Measurements from ENCODE around the gene SIK3. TPM values are rescaled to one million over a fixed set of nuclear protein-coding genes. Genes with fewer than 3 reads are reported as not detected.

SIK3 gene
- total and polyA plus RNA-seq, 3 experiments from 2014 or later = 33.9 to 48.7 (median 42.8) TPM

DNA sequence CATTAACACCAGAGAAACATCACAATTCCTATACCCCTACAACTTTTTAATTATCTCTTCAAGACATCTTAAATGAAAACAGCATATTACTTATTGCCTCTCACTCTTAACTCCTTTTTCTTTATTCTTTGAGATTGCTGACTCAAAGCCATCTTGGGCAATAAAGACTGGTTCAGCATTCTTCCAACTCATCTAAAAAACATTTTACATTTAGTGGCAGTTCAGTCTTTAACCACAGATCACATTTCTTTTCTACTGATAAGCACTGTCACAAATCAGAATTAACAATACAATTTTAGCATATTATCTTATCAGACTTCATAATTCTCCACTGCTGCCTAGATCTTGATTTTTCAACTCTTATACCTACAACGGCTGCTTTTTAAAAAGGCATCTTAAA is 34.0 kb downstream of the SIK3 start:
- DNase-seq = no peak
- Histone ChIP-seq H3K27ac (ENCODE audit: low read depth, low read length) (no peak overlapping the region), H3K27me3 (ENCODE audit: insufficient read depth, low read length, poor library complexity, severe bottlenecking) (no peaks in the 10 kb centered on the region), H3K4me3 (ENCODE audit: low read length) (no peak overlapping the region), H3K9me3 (ENCODE audit: low read length) (no peaks in the 10 kb centered on the region), H3K36me3 (ENCODE audit: insufficient read depth, low read length) (no peaks in the 10 kb centered on the region), H3K4me1 (ENCODE audit: insufficient read depth, low read length) (peaks cover 22% of the 10 kb centered on the region)
- H3K27ac Mint-ChIP-seq = peak overlapping the region; percentile 2 to 72 (median 38)
- no peaks in the 10 kb centered on the region for H3K27me3 Mint-ChIP-seq
- H3K9me3 Mint-ChIP-seq = no peaks in the 10 kb centered on the region
- H3K36me3 Mint-ChIP-seq = peaks cover 0 to 7% (median 6%) of the 10 kb centered on the region in 3 donors
- POLR2A ChIA-PET = no interaction called here
- CTCF ChIA-PET = no interaction called here
- H3K4me3 Mint-ChIP-seq = peak overlapping the region; percentile 19 to 77 (median 58)
- H3K4me1 Mint-ChIP-seq = peaks cover 69 to 93% (median 92%) of the 10 kb centered on the region in 3 donors

DNA sequence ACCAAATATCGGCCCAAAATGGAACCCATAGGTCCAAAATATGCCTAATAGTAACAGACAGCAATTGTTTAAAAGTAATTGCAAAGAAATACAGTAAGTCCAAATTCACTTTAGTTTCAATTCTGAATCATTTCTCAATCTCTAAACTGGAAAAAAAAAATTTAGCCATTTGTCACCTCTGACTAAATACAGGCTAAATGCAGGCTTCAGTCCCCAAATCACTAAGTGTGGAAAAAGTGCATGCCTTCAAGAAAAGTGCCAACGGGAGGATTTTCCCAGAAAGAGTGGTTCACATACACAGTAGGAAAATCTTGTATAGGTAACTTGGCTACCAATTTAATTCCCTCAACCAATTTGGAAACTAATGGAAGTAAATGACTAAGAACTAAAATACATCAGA is 35.7 kb downstream of the SIK3 start:
- no peak overlapping the region for H3K27ac ChIP-seq (ENCODE audit: low read depth, low read length)
- no peaks in the 10 kb centered on the region for H3K27me3 ChIP-seq (ENCODE audit: insufficient read depth, low read length, poor library complexity, severe bottlenecking)
- DNase-seq = no peak
- H3K9me3 ChIP-seq (ENCODE audit: low read length) = no peaks in the 10 kb centered on the region
- H3K9me3 Mint-ChIP-seq = no peaks in the 10 kb centered on the region
- peak overlapping the region in 4 of 7 donors; percentile 4 to 58 (median 40) for H3K4me3 Mint-ChIP-seq
- ChIA-PET POLR2A (no interaction called here), CTCF (interaction anchor here (1.7 kb wide), 1 partner anchor 44 kb away, joined by 4 read pairs; no protein-coding TSS in a partner anchor)
- no peak overlapping the region for H3K4me3 ChIP-seq (ENCODE audit: low read length)
- peaks cover 0 to 12% (median 6%) of the 10 kb centered on the region in 3 donors for H3K36me3 Mint-ChIP-seq
- peaks cover 22% of the 10 kb centered on the region for H3K4me1 ChIP-seq (ENCODE audit: insufficient read depth, low read length)
- H3K27me3 Mint-ChIP-seq = no peaks in the 10 kb centered on the region
- no peaks in the 10 kb centered on the region for H3K36me3 ChIP-seq (ENCODE audit: insufficient read depth, low read length)
- peaks cover 73 to 94% (median 94%) of the 10 kb centered on the region in 3 donors for H3K4me1 Mint-ChIP-seq
- peak overlapping the region in 6 of 8 donors; percentile 1 to 80 (median 6) for H3K27ac Mint-ChIP-seq

DNA sequence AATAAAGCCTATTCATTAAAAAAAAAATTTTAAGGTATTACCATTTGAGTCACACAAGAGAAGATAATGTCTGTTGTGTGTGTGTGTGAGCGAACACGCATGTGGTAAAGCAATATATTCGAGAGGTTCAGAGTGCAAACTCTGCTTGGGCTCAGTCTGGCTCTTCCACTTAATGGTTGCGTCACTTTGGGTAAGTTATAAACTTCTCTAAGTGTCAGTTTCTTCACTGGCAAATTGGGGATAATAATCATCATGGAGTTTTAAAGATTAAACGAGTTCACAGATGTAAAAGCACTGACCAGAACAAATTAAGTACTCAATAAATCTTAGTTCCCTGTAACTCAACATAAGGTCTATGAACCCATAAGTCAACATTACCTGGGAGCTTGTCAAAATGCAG is 37.0 kb downstream of the SIK3 start:
- H3K4me3 ChIP-seq (ENCODE audit: low read length) = no peak overlapping the region
- H3K27ac Mint-ChIP-seq = peak overlapping the region in 2 of 8 donors; percentile 27 to 28
- no peaks in the 10 kb centered on the region for H3K27me3 ChIP-seq (ENCODE audit: insufficient read depth, low read length, poor library complexity, severe bottlenecking)
- no peaks in the 10 kb centered on the region for H3K27me3 Mint-ChIP-seq
- CTCF ChIA-PET = interaction anchor here (1.2 kb wide), 1 partner anchor 44 kb away, joined by 7 read pairs; no protein-coding TSS in a partner anchor
- no peaks in the 10 kb centered on the region for H3K9me3 ChIP-seq (ENCODE audit: low read length)
- POLR2A ChIA-PET = no interaction called here
- no peaks in the 10 kb centered on the region for H3K9me3 Mint-ChIP-seq
- peaks cover 22% of the 10 kb centered on the region for H3K4me1 ChIP-seq (ENCODE audit: insufficient read depth, low read length)
- H3K4me3 Mint-ChIP-seq = no peak overlapping the region
- peaks cover 0 to 9% (median 6%) of the 10 kb centered on the region in 3 donors for H3K36me3 Mint-ChIP-seq
- H3K36me3 ChIP-seq (ENCODE audit: insufficient read depth, low read length) = no peaks in the 10 kb centered on the region
- no peak for DNase-seq
- peaks cover 65 to 91% (median 90%) of the 10 kb centered on the region in 3 donors for H3K4me1 Mint-ChIP-seq
- H3K27ac ChIP-seq (ENCODE audit: low read depth, low read length) = no peak overlapping the region

DNA sequence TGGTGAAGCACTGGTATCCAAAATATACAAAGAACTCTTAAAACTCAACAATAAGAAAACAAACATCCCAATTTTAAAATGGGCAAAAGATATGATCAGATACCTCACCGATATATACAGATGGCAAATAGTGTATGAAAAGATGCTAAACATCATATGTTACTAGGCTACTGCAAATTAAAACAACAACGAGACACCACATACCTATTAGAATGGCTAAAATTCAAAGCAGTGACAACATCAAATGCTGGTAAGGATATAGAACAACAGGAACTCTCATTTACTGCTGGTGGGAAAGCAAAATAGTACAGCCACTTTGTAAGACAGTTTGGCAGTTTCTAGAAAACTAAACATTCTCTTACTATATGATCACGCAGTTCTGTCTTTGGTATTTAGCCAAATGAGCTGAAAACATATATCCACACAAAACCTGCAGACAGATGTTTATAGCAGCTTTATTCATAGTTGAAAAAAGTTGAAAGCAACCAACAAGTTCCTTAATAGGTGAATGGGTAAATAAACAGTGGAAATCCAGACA is 38.5 kb downstream of the SIK3 start:
- Mint-ChIP-seq H3K4me1 (peaks cover 72 to 94% (median 89%) of the 10 kb centered on the region in 3 donors), H3K27ac (peak overlapping the region in 5 of 8 donors; percentile 1 to 23 (median 13)), H3K9me3 (peaks cover 0 to 1% (median 0%) of the 10 kb centered on the region in 5 donors), H3K4me3 (peak overlapping the region in 1 of 7 donors; percentile 8), H3K36me3 (peaks cover 0 to 12% (median 4%) of the 10 kb centered on the region in 3 donors), H3K27me3 (peaks cover 0 to 2% of the 10 kb centered on the region in 2 donors)
- no peak for DNase-seq
- CTCF ChIA-PET = no interaction called here
- Histone ChIP-seq H3K27ac (ENCODE audit: low read depth, low read length) (no peak overlapping the region), H3K9me3 (ENCODE audit: low read length) (no peaks in the 10 kb centered on the region), H3K4me3 (ENCODE audit: low read length) (no peak overlapping the region), H3K27me3 (ENCODE audit: insufficient read depth, low read length, poor library complexity, severe bottlenecking) (no peaks in the 10 kb centered on the region), H3K4me1 (ENCODE audit: insufficient read depth, low read length) (peaks cover 22% of the 10 kb centered on the region), H3K36me3 (ENCODE audit: insufficient read depth, low read length) (no peaks in the 10 kb centered on the region)
- POLR2A ChIA-PET = no interaction called here

DNA sequence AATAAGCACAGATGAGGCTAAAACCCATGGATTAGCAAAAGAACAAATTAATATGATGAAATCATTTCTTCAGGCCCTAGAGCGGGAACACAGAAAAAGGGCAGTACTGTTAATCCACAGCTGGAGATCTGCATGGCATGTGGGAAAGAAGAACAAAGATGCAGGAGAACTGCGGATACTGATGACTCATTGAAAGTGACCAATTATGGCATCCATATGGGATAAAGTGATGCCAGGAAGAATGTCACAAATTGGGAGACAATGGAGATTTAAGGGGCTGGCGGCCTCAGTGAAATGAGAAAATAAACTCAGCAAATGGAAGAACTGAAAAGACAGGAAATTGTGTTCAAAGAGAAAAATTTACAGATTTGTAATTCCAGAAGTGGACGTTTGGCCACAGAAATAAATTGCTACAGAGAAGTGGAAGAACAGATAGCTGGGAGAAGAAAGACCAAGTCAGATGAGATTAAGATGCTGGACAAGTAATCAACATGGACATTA is 39.4 kb downstream of the SIK3 start:
- peaks cover 0 to 17% (median 4%) of the 10 kb centered on the region in 3 donors for H3K36me3 Mint-ChIP-seq
- H3K9me3 Mint-ChIP-seq = peaks cover 0 to 1% (median 0%) of the 10 kb centered on the region in 5 donors
- ChIA-PET POLR2A (no interaction called here), CTCF (no interaction called here)
- no peak for DNase-seq
- peaks cover 69 to 94% (median 89%) of the 10 kb centered on the region in 3 donors for H3K4me1 Mint-ChIP-seq
- H3K4me3 Mint-ChIP-seq = peak overlapping the region in 2 of 7 donors; percentile 0 to 7
- H3K27ac Mint-ChIP-seq = peak overlapping the region in 6 of 8 donors; percentile 1 to 51 (median 18)
- H3K9me3 ChIP-seq (ENCODE audit: low read length) = no peaks in the 10 kb centered on the region
- H3K27me3 Mint-ChIP-seq = peaks cover 0 to 2% of the 10 kb centered on the region in 2 donors
- no peak overlapping the region for H3K27ac ChIP-seq (ENCODE audit: low read depth, low read length)
- H3K27me3 ChIP-seq (ENCODE audit: insufficient read depth, low read length, poor library complexity, severe bottlenecking) = no peaks in the 10 kb centered on the region
- no peak overlapping the region for H3K4me3 ChIP-seq (ENCODE audit: low read length)
- peaks cover 14% of the 10 kb centered on the region for H3K4me1 ChIP-seq (ENCODE audit: insufficient read depth, low read length)
- no peaks in the 10 kb centered on the region for H3K36me3 ChIP-seq (ENCODE audit: insufficient read depth, low read length)

DNA sequence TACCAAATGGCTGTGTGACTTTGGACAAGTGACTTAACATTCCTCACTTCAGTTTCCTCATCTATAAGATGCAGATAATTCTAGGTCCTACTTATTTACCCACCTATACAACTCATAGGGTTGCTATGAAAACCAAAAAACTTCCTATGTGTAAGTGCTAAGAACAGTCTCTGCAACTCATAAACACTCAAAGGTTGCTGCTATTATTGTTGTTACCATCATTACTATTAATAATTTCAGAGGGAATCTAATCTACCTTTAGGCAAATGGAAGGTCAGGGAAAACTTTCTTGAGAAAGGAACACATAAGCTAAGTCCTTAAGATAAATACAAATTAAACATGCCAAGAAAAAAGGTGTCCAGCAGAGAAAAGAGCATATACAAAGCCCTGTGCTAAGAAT is 40.5 kb downstream of the SIK3 start:
- peaks cover 0 to 2% of the 10 kb centered on the region in 2 donors for H3K27me3 Mint-ChIP-seq
- peak overlapping the region in 3 of 8 donors; percentile 2 to 32 (median 14) for H3K27ac Mint-ChIP-seq
- Histone ChIP-seq H3K4me1 (ENCODE audit: insufficient read depth, low read length) (peaks cover 9% of the 10 kb centered on the region), H3K27me3 (ENCODE audit: insufficient read depth, low read length, poor library complexity, severe bottlenecking) (no peaks in the 10 kb centered on the region), H3K27ac (ENCODE audit: low read depth, low read length) (no peak overlapping the region), H3K4me3 (ENCODE audit: low read length) (no peak overlapping the region), H3K9me3 (ENCODE audit: low read length) (no peaks in the 10 kb centered on the region), H3K36me3 (ENCODE audit: insufficient read depth, low read length) (no peaks in the 10 kb centered on the region)
- POLR2A ChIA-PET = no interaction called here
- CTCF ChIA-PET = no interaction called here
- peaks cover 0 to 1% (median 0%) of the 10 kb centered on the region in 5 donors for H3K9me3 Mint-ChIP-seq
- peaks cover 0 to 17% (median 4%) of the 10 kb centered on the region in 3 donors for H3K36me3 Mint-ChIP-seq
- DNase-seq = no peak
- peaks cover 61 to 89% (median 81%) of the 10 kb centered on the region in 3 donors for H3K4me1 Mint-ChIP-seq
- no peak overlapping the region for H3K4me3 Mint-ChIP-seq

- Mint-ChIP-seq H3K27ac (no peak overlapping the region), H3K27me3 (peaks cover 0 to 2% of the 10 kb centered on the region in 2 donors), H3K4me1 (peaks cover 59 to 89% (median 80%) of the 10 kb centered on the region in 3 donors), H3K9me3 (peaks cover 0 to 1% (median 0%) of the 10 kb centered on the region in 5 donors), H3K36me3 (peaks cover 0 to 19% (median 4%) of the 10 kb centered on the region in 3 donors), H3K4me3 (no peak overlapping the region)
- Histone ChIP-seq H3K27me3 (ENCODE audit: insufficient read depth, low read length, poor library complexity, severe bottlenecking) (no peaks in the 10 kb centered on the region), H3K4me3 (ENCODE audit: low read length) (no peak overlapping the region), H3K36me3 (ENCODE audit: insufficient read depth, low read length) (no peaks in the 10 kb centered on the region), H3K27ac (ENCODE audit: low read depth, low read length) (no peak overlapping the region), H3K9me3 (ENCODE audit: low read length) (no peaks in the 10 kb centered on the region), H3K4me1 (ENCODE audit: insufficient read depth, low read length) (peaks cover 5% of the 10 kb centered on the region)
- POLR2A ChIA-PET = no interaction called here
- CTCF ChIA-PET = no interaction called here
- DNase-seq = no peak
Observed at GRCh38 chr11:117057317-117057716, 40.9 kb downstream of the SIK3 start.

DNA sequence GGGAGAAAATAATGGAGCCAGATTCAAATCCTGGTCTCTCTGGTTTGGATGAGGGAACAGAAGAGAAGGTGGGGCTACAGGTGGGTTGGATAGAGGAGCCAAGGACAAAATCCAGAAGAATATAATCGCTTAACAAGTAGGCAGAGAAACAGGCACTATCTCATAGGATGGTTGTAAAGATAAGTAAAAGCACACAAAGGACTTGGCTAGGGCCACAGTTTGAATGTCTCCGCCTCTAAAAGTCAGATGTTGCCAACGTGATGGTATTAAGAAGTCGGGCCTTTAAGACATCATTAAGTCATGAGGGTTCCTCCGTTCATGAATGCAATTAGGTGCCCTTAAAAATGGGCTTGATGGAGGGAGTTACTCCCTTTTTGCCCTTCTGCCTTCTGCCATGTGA is 42.8 kb downstream of the SIK3 start:
- Mint-ChIP-seq H3K27ac (peak overlapping the region in 2 of 8 donors; percentile 41 to 61), H3K27me3 (peaks cover 0 to 6% of the 10 kb centered on the region in 2 donors), H3K4me1 (peaks cover 55 to 83% (median 74%) of the 10 kb centered on the region in 3 donors), H3K4me3 (peak overlapping the region in 1 of 7 donors; percentile 15), H3K36me3 (peaks cover 0 to 28% (median 5%) of the 10 kb centered on the region in 3 donors), H3K9me3 (peaks cover 0 to 1% (median 0%) of the 10 kb centered on the region in 5 donors)
- Histone ChIP-seq H3K4me3 (ENCODE audit: low read length) (no peak overlapping the region), H3K4me1 (ENCODE audit: insufficient read depth, low read length) (no peaks in the 10 kb centered on the region), H3K9me3 (ENCODE audit: low read length) (no peaks in the 10 kb centered on the region), H3K36me3 (ENCODE audit: insufficient read depth, low read length) (no peaks in the 10 kb centered on the region), H3K27ac (ENCODE audit: low read depth, low read length) (no peak overlapping the region), H3K27me3 (ENCODE audit: insufficient read depth, low read length, poor library complexity, severe bottlenecking) (no peaks in the 10 kb centered on the region)
- POLR2A ChIA-PET = no interaction called here
- CTCF ChIA-PET = no interaction called here
- DNase-seq = no peak

Measured in CD8-positive, alpha-beta memory T cell (primary cell).